Frontal cortex (tissue), 4 donors: ENCODE measurements around the gene ABCC3. TPM values are rescaled to one million over a fixed set of nuclear protein-coding genes. Genes with fewer than 3 reads are reported as not detected.
A peak's percentile ranks its signal among the peaks of the same experiment; 100 is the strongest.

ENCODE experiments used
- DNase-seq, 2 donors: peaks; one replicate each; pipeline ENCODE4 v3.0.0; 2012; ENCODE audit warnings: low spot score in 2 of 2
- FAIRE-seq: peaks from 2 replicates; lab custom pipeline; 2012; peaks lifted over from hg19 to GRCh38; lab: Jason Lieb, UNC
- total RNA-seq: library from RNA; depleted of rRNA; stranded (reverse); fragments of >200 nt; gene quantifications from one replicate; pipeline ENCODE4 v1.2.3, GENCODE V29; 2014
- donor health status: control.
- donor health status: control.
- donor health status: control.

ABCC3 gene
- total RNA-seq = not detected

GRCh38 chr17:50634224-50634914, at the start of gene ABCC3:
Gene ABCC3 (plus strand): TSS chr17:50634881. CDS start chr17:50634937, 56 bp downstream.
- DNase-seq (peak; percentile 33 to 67), FAIRE-seq (no peak)

- no peak for FAIRE-seq
- DNase-seq = no peak
These were observed 49.3 kb upstream of the ABCC3 start for GRCh38 chr17:50585346-50585745.

GRCh38 chr17:50585891-50586290, 48.8 kb upstream of the ABCC3 start:
- DNase-seq (no peak), FAIRE-seq (no peak)

GRCh38 chr17:50586421-50587247, 48.0 kb upstream of the ABCC3 start:
- FAIRE-seq (no peak), DNase-seq (no peak)

GRCh38 chr17:50587571-50587970, 47.1 kb upstream of the ABCC3 start:
- DNase-seq (no peak), FAIRE-seq (no peak)

- FAIRE-seq (no peak), DNase-seq (no peak)
These were observed 46.2 kb upstream of the ABCC3 start for GRCh38 chr17:50588391-50589049.

GRCh38 chr17:50589095-50589705, 45.5 kb upstream of the ABCC3 start:
- no peak for FAIRE-seq
- DNase-seq = no peak

- DNase-seq (no peak), FAIRE-seq (no peak)
These were observed 43.5 kb upstream of the ABCC3 start for GRCh38 chr17:50590946-50591737.

GRCh38 chr17:50593321-50593720, 41.4 kb upstream of the ABCC3 start:
- no peak for DNase-seq
- FAIRE-seq = no peak

- DNase-seq (no peak), FAIRE-seq (no peak)
These were observed 40.4 kb upstream of the ABCC3 start for GRCh38 chr17:50594128-50594823.

- FAIRE-seq = no peak
- DNase-seq = no peak
These were observed 39.8 kb upstream of the ABCC3 start for GRCh38 chr17:50594892-50595291.

GRCh38 chr17:50596191-50597037, 38.3 kb upstream of the ABCC3 start:
- FAIRE-seq = no peak
- no peak for DNase-seq

- FAIRE-seq = no peak
- DNase-seq = no peak
These were observed 36.2 kb upstream of the ABCC3 start for GRCh38 chr17:50598487-50598886.

GRCh38 chr17:50599606-50600005, 35.1 kb upstream of the ABCC3 start:
- FAIRE-seq (no peak), DNase-seq (no peak)

GRCh38 chr17:50601823-50602375, 32.8 kb upstream of the ABCC3 start:
- DNase-seq = no peak
- no peak for FAIRE-seq

- DNase-seq (no peak), FAIRE-seq (no peak)
These were observed 31.8 kb upstream of the ABCC3 start for GRCh38 chr17:50602836-50603235.

- DNase-seq (no peak), FAIRE-seq (no peak)
These were observed 31.3 kb upstream of the ABCC3 start for GRCh38 chr17:50603340-50603739.

- no peak for FAIRE-seq
- no peak for DNase-seq
These were observed 30.2 kb upstream of the ABCC3 start for GRCh38 chr17:50604513-50604912.
